Endothelial cell of umbilical vein (primary cell): ENCODE results near the gene SINHCAF. TPM values are rescaled to one million over a fixed set of nuclear protein-coding genes. Genes with fewer than 3 reads are reported as not detected.

Experiments used
- BruUV-seq: library from RNA; stranded (reverse); fragments of 400-500 nt; replicated peaks from 2 replicates; lab custom pipeline; 2021; lab: Mats Ljungman, UMichigan
- CTCF ChIA-PET: fragments of 300-600, 350-600 bp; sonication (Branson Sonifier 250); formaldehyde crosslinking; loops from one replicate; lab custom pipeline; 2021; ENCODE audit warnings: antibody characterized with exemption, inconsistent platforms; lab: Charles Lee
- POLR2A ChIA-PET: fragments of 300-600, 350-600 bp; sonication (Branson Sonifier 250); formaldehyde crosslinking; loops from one replicate; lab custom pipeline; 2021; ENCODE audit warnings: antibody characterized with exemption, inconsistent platforms; lab: Charles Lee
- DNase-seq: peaks from one replicate; pipeline ENCODE4 v3.0.0-alpha.2; 2011; ENCODE audit warnings: low read depth, low spot score
- FAIRE-seq: peaks from 2 replicates; lab custom pipeline; 2011; peaks lifted over from hg19 to GRCh38; lab: Jason Lieb, UNC
- H2AFZ ChIP-seq: 2 replicates; pipeline ENCODE4 v1.6.0; 2012; ENCODE audit warnings: low read depth, low read length, control low read depth, inconsistent platforms
- H3K27ac ChIP-seq: 2 replicates; pipeline ENCODE4 v1.5.1; 2011; ENCODE audit warnings: low read depth, mild to moderate bottlenecking, control low read depth, low read length, moderate library complexity; ENCODE audit not compliant: insufficient read depth
- H3K27me3 ChIP-seq, 2 experiments: 2 replicates each; pipeline versions ENCODE4 v1.6.0 to v1.6.1; 2011; ENCODE audit warnings: low read length in 2 of 2, mixed read lengths in 1 of 2; ENCODE audit not compliant: control insufficient read depth in 2 of 2, insufficient read depth in 2 of 2
- H3K36me3 ChIP-seq, 2 experiments: 2 replicates in 1 of 2; 3 replicates in 1 of 2; pipeline ENCODE4 v1.5.1; 2011; ENCODE audit warnings: low read length in 2 of 2, mild to moderate bottlenecking in 1 of 2, moderate library complexity in 1 of 2; ENCODE audit not compliant: control insufficient read depth in 2 of 2, insufficient read depth in 2 of 2; ENCODE audit errors: extremely low read depth in 1 of 2
- H3K4me1 ChIP-seq: 3 replicates; pipeline ENCODE4 v1.5.1; 2011; ENCODE audit warnings: mild to moderate bottlenecking, low read length; ENCODE audit not compliant: control insufficient read depth, insufficient read depth; ENCODE audit errors: extremely low read depth
- H3K4me2 ChIP-seq: 2 replicates; pipeline ENCODE4 v1.6.1; 2011; ENCODE audit warnings: low read length, control low read depth, mixed read lengths; ENCODE audit not compliant: insufficient read depth
- H3K4me3 ChIP-seq, 3 experiments: fragments of 200-600 bp in 1 of 3; sonication (generic), shearing (Covaris generic) in 1 of 3; replicated peaks in 1 of 3; 2 replicates each; pipeline ENCODE4 v1.5.1; 2011 to 2016; ENCODE audit warnings: control low read depth in 3 of 3, low read length in 3 of 3, mild to moderate bottlenecking in 2 of 3, inconsistent platforms in 1 of 3, low read depth in 1 of 3, moderate library complexity in 1 of 3; ENCODE audit not compliant: insufficient read depth in 1 of 3
- H3K79me2 ChIP-seq: 2 replicates; pipeline ENCODE4 v1.6.0; 2012; ENCODE audit warnings: low read length, inconsistent platforms; ENCODE audit not compliant: control insufficient read depth, insufficient read depth
- H3K9ac ChIP-seq: replicated peaks from 2 replicates; pipeline ENCODE3; 2011; ENCODE audit warnings: low read length, control low read depth; ENCODE audit not compliant: insufficient read depth; ENCODE audit errors: extremely low read depth
- H3K9me1 ChIP-seq: replicated peaks from 3 replicates; pipeline ENCODE4 v1.6.0; 2011; ENCODE audit warnings: mild to moderate bottlenecking, low read length; ENCODE audit not compliant: control insufficient read depth, insufficient read depth; ENCODE audit errors: extremely low read depth
- H3K9me3 ChIP-seq: replicated peaks from 2 replicates; pipeline ENCODE4 v1.5.1; 2012; ENCODE audit warnings: low read length, inconsistent platforms; ENCODE audit not compliant: control insufficient read depth, insufficient read depth
- H4K20me1 ChIP-seq: replicated peaks from 2 replicates; pipeline ENCODE3; 2011; ENCODE audit warnings: mild to moderate bottlenecking, low read length; ENCODE audit not compliant: control insufficient read depth, insufficient read depth; ENCODE audit errors: extremely low read depth
- FOS ChIP-seq: IDR thresholded peaks from 2 replicates; pipeline ENCODE4 v1.6.1; 2011; ENCODE audit warnings: mild to moderate bottlenecking, low read length, moderate library complexity, borderline replicate concordance; ENCODE audit not compliant: insufficient read depth
- GATA2 ChIP-seq: IDR thresholded peaks from 2 replicates; pipeline ENCODE4 v1.7.0; 2011; ENCODE audit warnings: low read depth, mild to moderate bottlenecking, moderate library complexity, mixed read lengths, low read length; ENCODE audit not compliant: insufficient read length, insufficient read depth
- JUN ChIP-seq: IDR thresholded peaks from 2 replicates; pipeline ENCODE4 v1.6.1; 2011; ENCODE audit warnings: borderline replicate concordance, low read depth; ENCODE audit not compliant: insufficient read length, insufficient read depth
- MAX ChIP-seq: IDR thresholded peaks from 2 replicates; pipeline ENCODE4 v1.6.1; 2011; ENCODE audit not compliant: insufficient read depth, insufficient read length
- MYC ChIP-seq: IDR thresholded peaks from one replicate; pipeline ENCODE4 v1.6.1; 2011; ENCODE audit warnings: mild to moderate bottlenecking, low read depth, low read length
- POLR2A ChIP-seq: IDR thresholded peaks from 2 replicates; pipeline ENCODE4 v1.6.1; 2012; ENCODE audit warnings: low read depth, mild to moderate bottlenecking, control low read depth, low read length
- POLR2AphosphoS5 ChIP-seq: IDR thresholded peaks from 2 replicates; pipeline ENCODE4 v1.6.1; 2012; ENCODE audit warnings: low read depth, mild to moderate bottlenecking, control low read depth, low read length, moderate library complexity; ENCODE audit not compliant: insufficient read depth
- dilution Hi-C: fragments of 300-500 bp; cut with MboI; formaldehyde crosslinking; loops from one replicate; pipeline ENCODE4 v1.15.0; 2019; ENCODE audit warnings: low sequenced_read_pairs; ENCODE audit not compliant: extremely low pct_ligation_motif_present
- intact Hi-C: fragments of 100-400 bp; cut with micrococcal nuclease; formaldehyde crosslinking; loops from one replicate; pipeline ENCODE4 v1.10.0; 2022
- polyA plus RNA-seq, 4 experiments: library from polyadenylated mRNA; depleted of rRNA in 3 of 4; stranded (reverse) in 3 of 4; unstranded in 1 of 4; fragments of >200 nt; gene quantifications; 2 replicates each; pipeline versions ENCODE4 v1.2.1 to v1.2.3, GENCODE V29; 2011 to 2012; ENCODE audit warnings: missing spikeins in 1 of 4
- total RNA-seq: library from RNA; stranded (reverse); gene quantifications from 2 replicates; pipeline ENCODE4 v1.2.3, GENCODE V29; 2021

Gene SINHCAF
- total and polyA plus RNA-seq, 2 donors (not counting 3 experiments of a cell fraction or from before 2014, with no cell fraction given), result 19.3 to 83.4 TPM

GRCh38 chr12:31323391-31324115 lies 2.4 kb downstream of the SINHCAF start:
- no peaks in the 10 kb centered on the region for H3K9me1 ChIP-seq
- H3K79me2 ChIP-seq, result peaks cover 73% of the 10 kb centered on the region
- FAIRE-seq (no peak), DNase-seq (peak; percentile 36)
- BruUV-seq, result no TSS peak
- TF ChIP-seq GATA2 (no peak), POLR2A (peak; percentile 16), MYC (no peak)
- ChIA-PET POLR2A (no interaction called here), CTCF (interaction anchor here (1.1 to 1.7 kb wide), 2 partner anchors 29 to 52 kb away, joined by 4 to 9 read pairs; no protein-coding TSS in a partner anchor)
- peak overlapping the region; percentile 99 for H3K9ac ChIP-seq
- H3K4me2 ChIP-seq, result peak overlapping the region; percentile 98
- H3K27me3 ChIP-seq, result peaks cover 0 to 7% of the 10 kb centered on the region in 2 experiments
- H3K4me1 ChIP-seq, result peaks cover 36% of the 10 kb centered on the region
- dilution Hi-C loops, result no loop called here
- intact Hi-C loops, result loop anchor here (5.0 to 10.0 kb wide), 3 partner anchors 184 to 781 kb away; partner anchors contain the start of genes BICD1 and DENND5B
- peak overlapping the region; percentile 88 for H3K27ac ChIP-seq
- peak overlapping the region; percentile 60 for H2AFZ ChIP-seq
- peak overlapping the region; percentile 53 to 98 (median 97) for H3K4me3 ChIP-seq
- H4K20me1 ChIP-seq, result peaks cover 12% of the 10 kb centered on the region
- no peaks in the 10 kb centered on the region for H3K9me3 ChIP-seq
- H3K36me3 ChIP-seq, result no peaks in the 10 kb centered on the region

- H3K36me3 ChIP-seq, result no peaks in the 10 kb centered on the region
- peak overlapping the region; percentile 98 for H3K4me2 ChIP-seq
- peaks cover 12% of the 10 kb centered on the region for H4K20me1 ChIP-seq
- DNase-seq, result peak; percentile 52
- H3K27me3 ChIP-seq, result peaks cover 0 to 7% of the 10 kb centered on the region in 2 experiments
- peaks cover 81% of the 10 kb centered on the region for H3K79me2 ChIP-seq
- intact Hi-C loops, result loop anchor here (5.0 to 10.0 kb wide), 3 partner anchors 184 to 782 kb away; partner anchors contain the start of genes BICD1 and DENND5B
- no peak overlapping the region for H2AFZ ChIP-seq
- POLR2A ChIA-PET, result no interaction called here
- FAIRE-seq, result peak; percentile 64
- H3K9ac ChIP-seq, result peak overlapping the region; percentile 99
- H3K9me3 ChIP-seq, result no peaks in the 10 kb centered on the region
- no peaks in the 10 kb centered on the region for H3K9me1 ChIP-seq
- no TSS peak for BruUV-seq
- CTCF ChIA-PET, result interaction anchor here (1.1 to 1.7 kb wide), 2 partner anchors 29 to 51 kb away, joined by 4 to 9 read pairs; no protein-coding TSS in a partner anchor
- H3K4me1 ChIP-seq, result peaks cover 43% of the 10 kb centered on the region
- peak overlapping the region; percentile 88 for H3K27ac ChIP-seq
- TF ChIP-seq MAX, result no peak
- TF ChIP-seq FOS, result peak; percentile 61
- peak; percentile 5 for TF ChIP-seq JUN
- peak; percentile 17 for TF ChIP-seq GATA2
- TF ChIP-seq POLR2AphosphoS5, result peak; percentile 37
- TF ChIP-seq POLR2A, result no peak
- peak overlapping the region in 2 of 3 experiments; percentile 5 to 98 for H3K4me3 ChIP-seq
- dilution Hi-C loops, result no loop called here
Measured at GRCh38 chr12:31322801-31323207, 3.1 kb downstream of the SINHCAF start.
